PFSK-1 (cell line): ENCODE results near the gene RXRB.

Experiments
- FOXP2 ChIP-seq: optimal IDR thresholded peaks from 2 replicates; pipeline ENCODE3; 2011; ENCODE audit warnings: borderline replicate concordance, control low read depth, inconsistent platforms; ENCODE audit not compliant: insufficient read depth; ENCODE audit errors: extremely low read length, extremely low read depth
- POLR2AphosphoS5 ChIP-seq: IDR thresholded peaks from 2 replicates; pipeline ENCODE4 v1.6.1; 2012; ENCODE audit warnings: low read depth, mild to moderate bottlenecking, control low read depth, low read length, moderate library complexity
- SIN3A ChIP-seq: IDR thresholded peaks from 2 replicates; pipeline ENCODE4 v1.6.1; 2012; ENCODE audit warnings: mild to moderate bottlenecking, low read length, moderate library complexity, borderline replicate concordance; ENCODE audit not compliant: insufficient read depth
- TAF1 ChIP-seq: IDR thresholded peaks from 2 replicates; pipeline ENCODE4 v1.6.1; 2012; ENCODE audit warnings: low read length, control low read depth, borderline replicate concordance; ENCODE audit not compliant: insufficient read depth
- TF ChIP-seq, protein P1 (sequence below), 2 experiments: IDR thresholded peaks; 2 replicates each; pipeline versions ENCODE4 v1.6.1 to v1.8.0; 2011 to 2012; ENCODE audit warnings: low read depth in 2 of 2, low read length in 2 of 2, control low read depth in 1 of 2, inconsistent platforms in 1 of 2, mild to moderate bottlenecking in 1 of 2, moderate library complexity in 1 of 2; ENCODE audit not compliant: insufficient read depth in 1 of 2

The RXRB gene

DNA sequence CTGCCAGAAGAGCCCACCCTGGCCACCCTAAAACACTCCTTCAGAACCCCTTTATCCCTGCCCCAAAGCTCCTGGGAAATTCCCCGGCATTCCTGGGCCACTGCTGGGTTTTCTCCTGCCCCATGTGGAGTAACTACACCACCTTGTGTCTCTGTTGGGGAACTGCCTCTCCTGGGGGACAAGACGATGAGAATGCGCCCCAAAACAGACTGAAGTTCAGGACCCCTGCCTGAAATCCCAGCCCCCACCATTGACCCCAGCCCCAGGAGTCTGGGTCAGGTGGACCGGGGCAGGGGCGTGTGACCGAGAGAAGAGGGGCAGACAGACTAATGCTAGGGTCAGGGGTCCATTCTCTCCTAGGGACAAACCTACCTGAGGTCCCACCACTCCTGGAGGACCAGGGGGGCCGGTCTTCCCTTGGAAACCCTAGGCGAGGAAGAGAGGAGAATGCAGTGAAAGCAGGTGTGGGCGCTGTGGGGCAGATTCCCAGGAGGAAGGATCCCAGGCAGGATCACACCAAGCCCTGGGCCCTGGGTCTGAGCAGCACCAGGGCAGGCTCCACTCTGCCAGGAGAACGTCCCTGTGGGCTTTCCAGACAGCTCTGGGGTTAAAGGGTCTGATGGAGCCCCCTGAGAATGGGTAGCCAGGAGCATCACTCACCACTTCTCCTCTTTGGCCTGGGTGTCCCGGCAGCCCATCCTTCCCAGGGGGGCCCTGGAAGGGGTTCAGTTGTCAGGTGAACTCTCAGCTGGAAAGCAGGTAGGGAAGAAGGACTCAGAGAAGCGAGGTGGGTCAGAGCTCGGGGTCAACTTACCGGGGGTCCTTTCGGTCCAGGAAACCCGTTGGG lies 27.6 kb downstream of the RXRB start:
- TF ChIP-seq FOXP2 (no peak), TAF1 (no peak), SIN3A (no peak), POLR2AphosphoS5 (no peak)
- TF ChIP-seq, protein P1, sequence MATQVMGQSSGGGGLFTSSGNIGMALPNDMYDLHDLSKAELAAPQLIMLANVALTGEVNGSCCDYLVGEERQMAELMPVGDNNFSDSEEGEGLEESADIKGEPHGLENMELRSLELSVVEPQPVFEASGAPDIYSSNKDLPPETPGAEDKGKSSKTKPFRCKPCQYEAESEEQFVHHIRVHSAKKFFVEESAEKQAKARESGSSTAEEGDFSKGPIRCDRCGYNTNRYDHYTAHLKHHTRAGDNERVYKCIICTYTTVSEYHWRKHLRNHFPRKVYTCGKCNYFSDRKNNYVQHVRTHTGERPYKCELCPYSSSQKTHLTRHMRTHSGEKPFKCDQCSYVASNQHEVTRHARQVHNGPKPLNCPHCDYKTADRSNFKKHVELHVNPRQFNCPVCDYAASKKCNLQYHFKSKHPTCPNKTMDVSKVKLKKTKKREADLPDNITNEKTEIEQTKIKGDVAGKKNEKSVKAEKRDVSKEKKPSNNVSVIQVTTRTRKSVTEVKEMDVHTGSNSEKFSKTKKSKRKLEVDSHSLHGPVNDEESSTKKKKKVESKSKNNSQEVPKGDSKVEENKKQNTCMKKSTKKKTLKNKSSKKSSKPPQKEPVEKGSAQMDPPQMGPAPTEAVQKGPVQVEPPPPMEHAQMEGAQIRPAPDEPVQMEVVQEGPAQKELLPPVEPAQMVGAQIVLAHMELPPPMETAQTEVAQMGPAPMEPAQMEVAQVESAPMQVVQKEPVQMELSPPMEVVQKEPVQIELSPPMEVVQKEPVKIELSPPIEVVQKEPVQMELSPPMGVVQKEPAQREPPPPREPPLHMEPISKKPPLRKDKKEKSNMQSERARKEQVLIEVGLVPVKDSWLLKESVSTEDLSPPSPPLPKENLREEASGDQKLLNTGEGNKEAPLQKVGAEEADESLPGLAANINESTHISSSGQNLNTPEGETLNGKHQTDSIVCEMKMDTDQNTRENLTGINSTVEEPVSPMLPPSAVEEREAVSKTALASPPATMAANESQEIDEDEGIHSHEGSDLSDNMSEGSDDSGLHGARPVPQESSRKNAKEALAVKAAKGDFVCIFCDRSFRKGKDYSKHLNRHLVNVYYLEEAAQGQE (IDR thresholded peaks at IDR 0.05; ENCODE audit: insufficient read depth in 1 of 2, low read depth in 2 of 2, low read length in 2 of 2): no peak

DNA sequence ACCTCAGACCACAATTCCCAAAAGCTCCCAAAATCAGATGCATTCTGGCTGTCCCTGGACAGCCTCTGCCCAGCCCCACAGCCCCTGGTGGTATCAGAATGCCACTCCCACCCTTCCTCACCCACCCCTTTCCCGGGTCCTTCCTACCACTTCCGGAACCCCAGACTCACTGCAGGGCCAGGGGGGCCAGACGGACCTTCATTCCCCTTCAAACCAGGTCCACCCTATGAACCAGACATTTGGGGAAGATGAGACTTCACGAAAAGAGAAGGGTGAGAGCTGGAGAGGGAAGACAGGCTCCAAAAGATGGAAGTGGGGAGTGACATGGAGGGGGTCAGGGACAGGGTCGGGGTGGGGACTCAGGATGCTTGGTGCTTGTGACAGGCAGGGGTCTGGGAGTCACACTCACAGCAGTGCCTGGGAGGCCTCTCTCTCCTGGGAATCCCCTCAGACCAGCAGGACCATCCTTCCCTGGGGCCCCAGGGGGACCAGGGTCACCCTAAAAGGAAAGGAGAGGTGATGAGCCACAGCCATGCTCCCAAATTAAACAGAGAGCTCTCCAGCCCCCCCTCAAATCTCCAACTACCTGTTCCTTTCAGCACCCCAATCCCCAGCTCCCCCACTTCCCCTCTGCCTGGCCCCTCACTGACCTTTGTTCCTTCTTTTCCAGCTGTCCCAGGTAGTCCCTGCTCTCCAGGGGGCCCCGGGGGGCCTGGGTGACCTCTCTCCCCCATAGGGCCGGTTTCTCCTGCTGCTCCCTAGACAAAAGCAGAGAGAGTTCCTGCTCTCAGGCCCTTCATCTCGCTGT lies 28.4 kb downstream of the RXRB start:
- no peak for TF ChIP-seq SIN3A
- TF ChIP-seq, protein P1 (IDR thresholded peaks at IDR 0.05; ENCODE audit: insufficient read depth in 1 of 2, low read depth in 2 of 2, low read length in 2 of 2): no peak
- TF ChIP-seq POLR2AphosphoS5: no peak
- TF ChIP-seq FOXP2: no peak
- TF ChIP-seq TAF1: no peak

DNA sequence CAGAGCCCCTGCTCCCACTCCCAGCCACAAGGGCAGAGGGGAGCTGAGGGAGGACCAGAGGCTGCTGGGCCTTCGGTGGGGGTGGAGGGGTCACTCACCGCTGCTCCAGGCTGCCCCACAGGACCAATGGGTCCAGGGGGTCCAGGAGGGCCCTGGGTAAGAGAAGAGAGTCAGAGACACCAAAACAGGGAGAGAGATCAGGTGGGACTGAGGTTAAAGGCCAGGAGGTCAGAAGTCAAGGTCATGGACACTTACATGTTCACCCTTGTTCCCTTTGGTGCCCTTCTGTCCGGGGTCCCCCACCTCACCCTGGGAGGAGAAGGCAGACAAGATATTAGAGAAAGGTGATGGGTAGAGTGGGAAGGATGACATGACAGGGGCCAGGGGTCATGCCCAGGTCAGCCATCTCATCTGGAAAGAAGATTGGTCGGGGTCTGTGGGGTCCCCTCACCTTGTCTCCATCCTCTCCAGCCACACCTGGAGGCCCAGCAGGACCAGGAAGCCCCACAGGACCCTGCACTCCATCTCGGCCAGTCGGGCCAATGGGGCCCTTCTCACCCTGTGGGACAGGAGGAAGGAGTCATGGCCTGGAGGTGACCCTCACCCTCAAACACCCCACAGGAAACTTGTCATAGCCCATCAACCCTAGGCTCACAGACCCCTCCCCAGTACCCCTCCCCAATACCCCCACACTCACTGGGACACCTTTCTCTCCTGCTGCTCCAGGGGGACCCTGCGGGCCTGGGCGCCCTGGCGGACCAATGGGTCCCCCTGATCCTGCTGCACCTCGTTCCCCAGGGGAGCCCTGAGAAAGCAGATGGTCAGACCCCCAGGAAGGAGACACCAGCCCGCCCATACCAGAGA lies 29.2 kb downstream of the RXRB start:
- no peak for TF ChIP-seq TAF1
- TF ChIP-seq POLR2AphosphoS5: no peak
- TF ChIP-seq, protein P1 (IDR thresholded peaks at IDR 0.05; ENCODE audit: insufficient read depth in 1 of 2, low read depth in 2 of 2, low read length in 2 of 2): no peak
- no peak for TF ChIP-seq FOXP2
- no peak for TF ChIP-seq SIN3A

DNA sequence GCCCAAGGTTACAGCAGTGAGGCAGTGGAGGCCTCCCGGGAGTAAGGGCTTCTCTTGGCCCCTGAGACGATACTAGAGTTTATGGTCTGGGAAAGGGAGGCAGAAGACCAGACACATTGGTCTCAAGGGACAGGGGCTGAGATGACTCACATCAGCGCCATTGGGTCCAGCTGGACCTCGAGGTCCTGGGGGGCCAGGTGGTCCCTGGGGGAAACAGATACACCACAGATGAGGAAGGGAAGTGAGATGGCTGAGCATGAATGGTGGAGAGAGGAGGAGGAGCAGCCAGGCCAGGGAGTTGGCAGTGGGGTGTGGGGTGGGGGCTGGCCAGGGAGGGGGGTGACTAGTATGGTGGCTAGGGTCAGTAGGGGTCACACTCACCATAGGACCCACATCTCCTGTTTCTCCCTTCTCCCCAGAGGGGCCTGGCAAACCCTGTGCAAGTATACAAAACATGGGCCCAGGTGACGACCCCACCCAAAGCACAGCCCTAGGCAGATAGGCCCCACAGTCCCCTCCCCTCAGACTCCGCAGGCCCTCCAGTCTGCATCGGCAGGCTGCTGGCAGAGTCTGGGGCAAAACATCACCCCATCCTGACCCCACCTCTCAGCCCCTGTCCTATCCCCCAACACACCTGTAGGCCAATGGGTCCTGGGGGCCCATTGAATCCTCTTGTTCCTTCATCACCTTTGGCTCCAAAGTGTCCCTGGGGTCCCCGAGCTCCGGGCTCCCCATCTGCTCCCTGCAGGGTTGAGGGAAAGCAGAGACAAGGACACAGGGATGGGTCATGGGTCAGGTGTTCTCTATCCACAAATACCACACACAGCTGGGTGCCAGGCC lies 30.1 kb downstream of the RXRB start:
- no peak for TF ChIP-seq POLR2AphosphoS5
- TF ChIP-seq SIN3A: no peak
- no peak for TF ChIP-seq FOXP2
